Germinal center (tissue), 1 donor: Measurements from ENCODE around the gene ATF4.

Source experiments
- DNase-seq: peaks from one replicate; pipeline ENCODE4 v3.0.0; 2012; ENCODE audit warnings: mixed read lengths, low spot score

The ATF4 gene

DNA sequence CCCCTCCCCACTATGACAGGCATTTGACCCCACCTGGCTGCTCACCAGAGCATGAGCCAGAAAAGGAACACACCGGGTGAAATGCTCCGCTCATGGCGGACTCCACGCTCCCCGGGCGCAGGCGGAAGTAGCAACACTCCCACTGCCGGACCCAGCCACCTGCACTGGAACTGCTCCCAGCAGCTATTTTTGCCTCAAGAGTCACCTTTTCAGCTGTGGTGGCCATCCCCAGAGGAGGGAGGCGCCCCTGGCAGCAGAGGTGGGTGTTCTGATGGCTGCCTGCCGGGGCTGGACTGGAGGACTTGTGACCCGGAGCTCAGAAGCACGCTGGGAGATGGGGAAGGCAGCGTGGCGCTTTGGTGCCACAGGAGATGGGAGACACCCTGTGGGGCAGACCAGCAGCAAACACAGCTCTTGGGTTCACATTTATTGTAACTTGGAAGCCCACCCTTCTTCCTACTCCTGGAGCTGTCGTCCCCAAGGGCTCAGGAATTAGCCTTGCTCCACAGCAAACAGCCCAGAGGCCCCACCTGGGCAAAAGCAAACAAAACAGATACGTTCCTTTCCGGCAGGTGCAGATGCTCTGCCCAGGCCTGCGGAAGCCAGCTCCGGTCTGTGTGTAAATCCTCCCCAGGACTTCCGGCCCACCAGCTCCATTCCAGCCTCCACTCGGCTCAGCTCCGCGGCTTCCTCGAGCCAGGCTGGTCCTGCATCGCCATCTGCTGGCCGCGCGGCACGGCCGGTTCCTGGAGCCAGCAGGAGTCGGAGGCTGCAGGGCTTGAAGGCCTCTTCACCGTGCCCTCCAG lies 8.5 kb downstream of the ATF4 start:
- DNase-seq = peak; percentile 87

DNA sequence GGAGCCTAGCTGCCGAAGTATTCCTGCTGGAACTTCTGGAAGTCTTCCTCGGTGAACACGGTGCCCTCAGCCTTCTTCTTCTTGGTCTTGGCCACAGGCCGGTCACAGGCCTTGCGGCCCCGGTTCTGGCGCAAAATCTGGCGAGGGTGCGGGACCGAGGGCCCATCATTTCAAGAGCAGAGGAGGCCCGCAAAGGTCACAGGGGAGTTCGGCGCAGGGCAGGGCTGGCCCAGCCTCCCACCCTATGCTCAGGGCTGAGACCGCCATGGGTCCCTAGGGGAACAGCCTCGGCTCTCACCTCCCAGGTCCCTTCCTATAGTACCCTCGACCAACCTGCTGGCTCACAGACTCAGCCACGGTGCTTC lies 9.1 kb downstream of the ATF4 start:
- DNase-seq = no peak

DNA sequence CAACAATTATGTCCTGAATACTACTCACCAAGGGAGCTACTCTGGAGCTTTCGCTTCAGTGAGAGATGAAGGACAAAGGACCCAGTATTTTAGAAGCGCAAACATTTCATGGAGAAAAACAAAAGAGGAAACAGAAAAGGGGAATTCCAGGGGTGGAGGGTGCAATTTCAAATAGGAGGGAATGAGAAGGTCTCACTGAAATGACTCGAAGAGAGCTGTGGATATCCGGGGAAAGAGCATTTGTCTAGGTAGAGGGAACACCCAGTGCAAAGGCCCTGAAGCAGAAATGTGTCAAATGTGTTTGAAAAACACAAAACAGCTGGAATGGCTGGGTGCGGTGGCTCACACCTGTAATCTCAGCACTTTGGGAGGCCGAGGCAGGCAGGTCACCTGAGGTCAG lies 9.8 kb downstream of the ATF4 start:
- no peak for DNase-seq

DNA sequence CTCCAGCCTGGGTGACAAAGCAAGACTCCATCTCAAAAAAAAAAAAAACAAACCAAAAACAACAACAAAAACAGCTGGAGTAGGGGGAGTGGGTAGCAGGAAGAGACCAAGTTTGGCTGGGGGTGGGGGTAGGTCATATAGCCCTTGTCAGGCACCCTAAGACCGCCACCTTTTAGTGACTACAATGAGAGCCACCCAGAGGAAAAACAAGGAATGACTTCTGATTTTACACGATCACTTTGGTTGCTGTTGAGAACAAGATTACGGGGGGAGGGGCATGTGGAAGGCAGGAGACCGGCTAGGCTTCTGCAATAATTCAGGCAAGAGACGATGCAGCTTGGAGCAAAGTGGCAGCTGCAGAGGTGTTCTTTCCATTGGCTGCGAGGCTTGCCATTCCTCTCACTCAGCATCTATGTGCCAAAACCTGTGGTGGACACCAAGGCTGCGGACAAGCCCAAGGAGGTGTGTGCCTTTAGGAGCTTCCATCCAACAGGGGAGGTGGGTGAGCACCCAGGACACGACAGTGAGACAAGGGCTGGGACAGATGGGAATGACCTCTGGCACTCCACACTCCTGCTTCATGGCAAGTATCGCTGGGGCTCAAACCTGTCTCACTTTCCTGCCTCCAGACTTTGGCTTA lies 10.4 kb downstream of the ATF4 start:
- peak; percentile 31 for DNase-seq

DNA sequence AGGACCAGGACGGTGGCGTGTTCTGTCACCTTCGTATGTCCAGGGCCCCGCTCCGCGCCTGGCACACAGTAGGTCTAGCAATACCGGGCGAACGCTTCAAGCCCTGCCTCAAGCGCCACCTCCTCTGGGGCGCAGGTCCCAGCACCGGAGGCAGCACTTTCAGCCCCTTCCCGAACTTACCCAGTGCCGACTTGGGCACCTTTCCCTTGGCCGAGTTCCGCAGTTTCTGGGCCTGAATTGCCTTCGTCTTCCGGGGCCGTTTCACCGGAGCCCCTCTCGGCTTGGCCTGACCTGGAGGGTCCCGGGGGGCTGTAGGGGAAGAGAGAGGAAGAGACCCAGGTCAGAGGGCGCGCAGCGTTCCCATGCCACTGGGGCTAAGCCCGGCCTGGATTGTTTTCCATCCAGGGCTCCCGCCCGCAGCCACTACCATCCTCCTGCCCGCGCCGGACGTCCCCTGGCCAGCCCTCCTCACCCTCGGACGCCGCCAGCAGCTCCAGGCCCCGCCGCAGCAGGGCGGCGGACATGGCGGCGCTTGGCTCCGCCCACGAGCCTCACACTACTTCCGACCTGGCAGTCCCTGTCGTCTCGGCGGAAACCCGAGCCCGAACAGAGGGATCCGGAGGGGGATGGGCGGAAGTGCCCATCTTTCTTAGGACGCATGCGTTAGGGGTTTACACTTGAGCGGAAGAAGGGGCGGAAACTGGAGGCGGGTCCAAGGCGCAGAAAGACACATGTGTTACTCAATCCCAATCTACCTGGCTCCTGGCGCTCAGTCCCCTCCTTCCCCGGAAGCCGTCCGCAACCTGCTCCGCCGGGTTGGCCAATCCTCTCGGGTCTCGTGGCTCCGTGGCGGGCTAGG lies 12.1 kb downstream of the ATF4 start, which contains the start of gene RPS19BP1:
TSS of gene RPS19BP1 (minus strand) at position 534 of the 859 bp plus-strand sequence. CDS start at position 524, 10 bp downstream.
- DNase-seq = peak; percentile 96

DNA sequence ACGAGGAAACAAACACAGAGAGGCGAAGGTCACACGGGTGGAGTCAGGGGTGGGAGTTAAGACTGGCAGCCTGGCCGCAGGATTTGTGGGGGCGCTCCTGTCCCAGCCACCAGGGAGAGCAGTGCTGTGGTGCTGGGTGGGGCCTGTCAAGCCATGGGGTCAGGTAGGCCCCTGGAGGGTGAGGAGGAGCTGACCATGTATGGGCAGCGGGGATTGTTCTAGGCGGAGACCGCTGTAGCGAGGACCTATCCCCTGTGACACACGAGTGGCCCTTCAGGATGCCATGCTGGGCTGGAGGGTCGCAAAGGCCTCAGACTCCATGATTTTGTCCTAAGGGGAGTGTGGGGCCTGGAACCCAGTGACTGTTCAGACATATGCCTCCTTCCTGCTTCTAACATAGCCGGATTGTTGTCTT lies 13.7 kb downstream of the ATF4 start:
- no peak for DNase-seq

DNA sequence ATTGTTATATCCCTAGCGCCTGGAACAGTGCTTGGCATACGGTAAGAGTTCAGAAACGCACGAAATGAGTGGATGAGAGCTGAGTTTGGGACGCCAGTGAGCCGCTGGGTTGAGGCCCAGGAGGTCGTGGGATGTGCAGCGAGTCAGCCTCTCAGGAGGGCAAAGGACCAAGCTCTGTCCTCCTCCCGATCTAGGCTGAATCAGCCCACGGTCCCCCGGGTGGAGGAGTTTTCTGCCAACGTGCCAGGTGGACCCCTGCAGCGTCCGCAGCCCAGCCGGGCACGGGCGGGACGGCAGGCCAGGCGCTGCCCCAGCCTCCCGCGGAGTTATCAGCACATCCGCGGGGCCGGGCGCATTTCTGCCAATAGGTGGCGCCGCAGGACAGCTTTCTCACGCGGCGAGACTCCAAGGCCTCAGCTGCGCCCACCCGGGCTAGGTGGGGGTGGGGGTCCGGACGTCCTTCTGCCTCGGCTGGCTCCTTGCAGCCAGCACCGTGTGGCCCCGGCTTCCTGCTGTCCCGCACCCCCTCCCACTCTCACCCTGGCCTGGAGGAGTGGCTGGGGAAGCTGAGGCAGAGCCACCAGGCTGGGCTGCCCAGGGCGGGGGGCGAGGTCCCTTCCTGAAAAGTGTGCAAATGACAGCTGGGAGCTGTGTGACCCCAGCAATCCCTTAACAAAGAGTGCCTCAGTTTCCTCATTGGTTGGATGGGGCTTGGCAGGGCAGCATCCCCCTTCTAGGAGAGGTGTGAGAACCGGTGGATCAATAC lies 14.4 kb downstream of the ATF4 start:
- peak; percentile 77 for DNase-seq

DNA sequence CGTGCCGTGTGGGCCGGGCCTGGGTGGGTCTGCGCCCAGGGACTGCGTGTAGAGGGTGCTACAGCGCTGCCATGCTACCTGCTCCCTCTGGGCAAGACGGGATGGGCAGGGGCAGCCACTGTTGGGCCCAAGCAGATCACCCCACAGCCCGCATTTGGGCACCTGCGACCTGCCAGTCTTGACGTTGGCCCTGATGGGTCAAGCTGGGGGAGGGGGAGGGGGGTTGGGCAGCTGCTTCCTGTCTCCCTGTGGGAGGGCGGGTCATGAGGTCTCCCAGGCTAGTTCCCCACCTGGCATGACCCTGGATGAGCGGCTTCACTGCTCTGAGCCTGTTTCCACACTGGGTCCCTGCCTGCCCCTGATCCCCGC lies 15.0 kb downstream of the ATF4 start:
- DNase-seq = no peak

DNA sequence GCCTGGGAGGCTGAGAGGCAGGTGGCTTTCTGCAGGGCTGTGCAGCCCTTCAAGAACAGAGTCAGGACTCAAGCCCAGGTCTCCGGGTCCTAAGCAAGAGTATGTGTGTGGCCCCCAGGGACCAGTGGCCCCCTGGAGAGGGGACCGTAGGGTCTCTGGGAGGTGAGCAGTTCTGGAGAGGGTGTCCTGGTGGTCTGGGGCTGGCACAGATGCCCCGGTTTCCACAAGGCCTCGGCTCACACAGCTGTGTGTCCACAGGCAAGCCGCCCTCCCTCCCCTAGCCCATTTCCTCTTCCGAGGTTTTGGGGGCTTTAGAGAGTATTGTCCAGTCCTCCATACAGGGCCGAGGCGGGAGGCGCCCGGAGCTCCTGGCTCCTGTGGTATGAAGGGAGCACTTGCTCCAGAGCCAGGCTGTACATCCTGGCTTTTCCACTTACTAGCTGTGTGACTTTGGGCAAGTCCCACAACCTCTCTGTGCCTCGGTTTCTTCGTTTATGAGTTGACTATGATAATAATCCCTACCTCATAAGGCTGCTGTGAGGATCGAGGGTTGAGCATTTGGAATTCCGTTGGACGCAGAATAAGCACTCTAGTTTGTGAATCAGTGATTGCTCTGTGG lies 15.6 kb downstream of the ATF4 start:
- DNase-seq = no peak

DNA sequence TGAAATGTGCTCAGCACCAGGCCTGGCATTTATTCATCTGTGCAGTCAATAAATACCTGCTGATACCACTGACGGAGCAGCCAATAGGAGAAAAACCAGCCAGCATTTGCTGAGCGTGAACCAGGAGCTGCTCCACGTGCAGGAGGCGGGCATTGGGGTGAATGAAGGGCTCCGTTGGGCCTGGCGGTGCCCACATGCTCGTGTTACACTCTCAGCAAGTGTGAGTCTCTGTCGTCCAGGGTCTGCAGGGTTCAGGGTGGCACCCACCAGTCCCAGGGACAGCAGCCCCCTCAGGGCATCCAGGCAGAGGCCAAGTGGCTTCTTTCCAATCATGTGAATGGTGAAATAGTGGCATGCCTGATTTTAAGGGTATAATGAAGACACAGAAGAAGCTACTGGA lies 16.3 kb downstream of the ATF4 start:
- no peak for DNase-seq

DNA sequence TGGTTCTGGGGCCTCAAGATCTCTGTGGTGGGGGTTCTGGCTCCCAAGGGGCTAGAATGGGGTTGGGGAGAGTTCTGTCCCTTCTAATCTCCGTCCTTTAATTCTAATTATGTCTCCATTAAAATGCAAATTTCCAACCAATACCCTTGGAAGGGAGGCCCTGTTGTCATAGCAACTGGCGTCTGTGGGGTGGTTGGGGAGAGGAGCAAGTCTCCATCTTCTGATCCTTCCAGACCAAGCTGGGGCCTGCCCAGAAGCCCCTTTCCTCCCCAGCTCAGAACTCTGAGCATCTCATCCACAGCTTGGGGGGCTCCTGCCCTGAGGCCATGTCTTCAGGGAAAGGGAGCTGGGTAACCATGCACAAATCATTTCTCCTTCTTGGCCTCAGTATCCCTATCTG lies 17.6 kb downstream of the ATF4 start:
- DNase-seq = no peak

DNA sequence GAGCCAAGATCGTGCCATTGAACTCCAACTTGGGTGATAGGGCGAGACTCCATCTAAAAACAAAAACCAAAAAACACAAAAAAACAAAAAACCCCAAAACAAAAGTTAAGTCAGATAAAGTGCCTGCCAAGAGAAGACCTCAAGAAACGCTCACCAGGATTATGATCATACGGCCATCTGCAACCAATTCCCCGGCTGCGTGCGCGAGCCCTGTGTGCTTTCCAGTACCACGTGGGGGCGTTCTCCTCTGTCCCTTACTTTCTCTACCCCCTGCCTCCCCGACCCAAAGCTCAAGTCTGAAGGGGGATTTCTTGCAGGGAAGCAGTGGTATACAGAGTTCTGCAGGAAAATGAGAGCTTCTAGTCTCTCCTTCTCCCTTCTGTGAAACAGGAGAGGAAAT lies 22.7 kb downstream of the ATF4 start:
- no peak for DNase-seq

DNA sequence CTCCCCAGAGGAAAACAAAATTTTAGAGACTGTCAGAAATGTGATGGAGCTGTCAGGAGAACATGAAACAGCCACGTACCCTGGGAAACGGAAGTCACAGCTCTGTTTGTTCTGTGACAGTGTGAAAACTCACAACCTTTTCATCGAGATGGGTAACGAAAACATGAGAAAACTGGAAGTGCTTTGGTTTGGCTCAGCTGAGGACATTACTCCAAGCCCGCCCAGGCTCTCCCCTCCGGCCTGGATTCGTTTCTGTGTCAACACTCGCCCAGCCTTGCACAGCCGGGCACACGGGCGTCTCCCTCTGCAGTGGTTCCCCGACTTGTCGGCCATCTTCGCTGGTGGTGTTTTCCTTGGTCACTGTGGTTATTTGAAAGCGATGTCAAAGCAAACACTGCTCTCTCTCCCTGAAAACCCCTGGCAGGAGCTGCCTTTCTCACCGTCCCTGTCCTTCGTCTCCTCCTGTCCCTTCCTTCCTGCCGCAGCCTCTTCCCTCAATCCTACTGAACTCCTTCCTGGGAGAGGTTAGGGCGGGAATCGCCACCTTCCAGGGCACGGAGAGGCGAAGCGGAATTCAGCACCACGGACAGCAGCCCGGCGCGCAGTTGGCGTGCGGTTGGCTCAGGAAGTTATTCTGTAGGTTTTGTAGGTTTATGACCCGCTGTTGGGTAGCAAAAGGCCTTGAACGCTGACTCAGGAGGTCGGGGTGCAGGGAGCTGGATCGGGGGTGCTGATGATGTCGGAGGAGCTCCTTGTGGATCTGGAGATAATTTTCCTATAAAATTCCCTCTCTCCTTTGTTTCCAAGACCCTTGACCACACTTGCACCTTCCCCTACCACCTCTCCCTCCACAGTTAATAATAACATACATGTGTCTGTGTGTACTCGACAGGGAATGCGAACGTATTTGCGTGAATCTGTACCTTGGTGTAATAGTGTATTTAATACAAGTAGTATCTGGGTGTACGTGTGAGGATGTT lies 25.3 kb downstream of the ATF4 start:
- no peak for DNase-seq

DNA sequence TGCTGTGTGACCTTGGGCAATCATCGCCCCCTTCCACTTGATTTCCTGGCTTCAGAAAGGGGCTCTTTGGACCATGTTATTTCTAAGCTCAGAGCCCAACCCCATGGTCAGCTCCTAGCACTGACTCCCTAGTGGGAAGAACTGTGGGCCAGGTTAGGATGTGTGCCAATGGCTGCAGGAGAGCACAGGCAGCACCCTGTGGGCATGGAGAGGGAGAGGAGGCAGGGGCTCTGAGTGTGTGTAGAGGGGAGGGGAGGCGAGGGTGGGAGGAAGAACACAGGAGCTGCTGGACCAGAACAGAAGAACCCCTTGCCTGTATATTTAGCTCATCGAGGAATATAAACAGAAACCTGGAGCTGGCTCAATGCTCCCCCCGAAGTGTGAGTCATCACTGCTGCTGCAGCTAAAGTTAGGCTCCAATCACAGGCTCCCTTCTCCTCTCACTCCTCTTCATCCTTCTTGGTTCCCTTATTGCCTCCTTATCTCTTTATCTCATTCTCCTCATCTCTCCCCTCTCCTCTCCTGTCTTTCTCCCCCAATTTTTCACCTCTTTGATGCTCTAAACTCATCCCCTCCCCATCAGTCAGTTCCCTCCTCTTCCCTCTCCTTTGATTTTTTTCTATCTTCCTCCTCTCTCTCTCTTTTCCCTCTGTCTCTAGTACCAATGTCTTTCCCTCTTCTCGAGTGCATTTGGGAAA lies 26.7 kb downstream of the ATF4 start:
- no peak for DNase-seq

DNA sequence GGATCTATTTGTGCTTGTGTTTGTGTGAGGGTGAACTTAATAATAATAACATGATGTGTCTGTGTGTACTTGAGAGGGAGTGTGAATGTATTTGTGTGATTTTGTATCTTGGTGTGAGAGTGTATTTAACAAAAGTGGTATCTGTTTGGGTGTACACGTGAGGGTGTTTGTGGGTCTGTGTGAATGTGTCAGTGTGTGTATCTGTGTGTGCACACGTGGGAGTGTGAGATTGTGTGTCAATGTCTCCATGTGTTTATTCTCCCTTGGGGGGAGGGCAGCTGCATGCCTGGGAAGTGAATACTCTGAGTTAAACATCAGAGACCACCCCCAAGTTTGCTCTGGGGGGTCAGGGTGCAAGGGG lies 27.2 kb downstream of the ATF4 start:
- DNase-seq = no peak

DNA sequence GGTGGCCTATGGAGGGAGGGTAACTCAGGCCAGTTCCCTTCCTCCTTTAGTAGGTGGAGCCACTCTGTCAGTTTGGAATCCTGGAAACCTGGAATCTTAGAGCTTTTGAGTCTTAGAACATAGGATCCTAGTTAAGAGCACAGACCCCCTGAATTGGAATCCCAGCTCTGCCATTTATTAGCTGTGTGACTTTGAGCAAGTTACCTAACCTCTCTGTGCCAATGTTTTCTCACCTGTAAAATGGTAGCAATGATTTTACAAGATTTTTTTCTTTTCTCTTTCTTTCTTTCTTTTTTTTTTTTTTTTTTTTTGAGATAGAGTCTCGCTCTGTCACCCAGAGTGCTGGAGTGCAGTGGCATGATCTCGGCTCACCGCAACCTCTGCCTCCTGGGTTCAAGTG lies 33.1 kb downstream of the ATF4 start:
- DNase-seq = no peak

DNA sequence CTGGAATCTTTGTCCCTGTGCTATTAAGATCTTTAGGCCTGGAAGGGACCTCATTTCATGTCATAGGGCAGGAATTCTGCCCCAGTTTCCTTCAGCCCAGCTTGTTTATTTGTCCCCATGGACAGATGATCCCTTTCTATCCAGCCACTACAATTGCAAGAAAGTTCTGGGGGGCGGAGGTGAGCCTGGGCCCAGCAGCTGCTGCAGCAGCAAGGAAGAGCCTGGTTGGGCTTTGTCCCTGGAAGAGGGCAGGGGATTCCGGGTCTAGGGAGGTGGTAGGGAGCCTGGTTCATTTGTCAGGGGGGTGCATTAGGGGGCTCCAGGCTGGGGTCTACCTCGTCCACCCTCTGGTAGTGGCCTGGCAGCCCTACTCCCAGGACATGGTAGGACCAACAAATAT lies 33.8 kb downstream of the ATF4 start:
- no peak for DNase-seq

DNA sequence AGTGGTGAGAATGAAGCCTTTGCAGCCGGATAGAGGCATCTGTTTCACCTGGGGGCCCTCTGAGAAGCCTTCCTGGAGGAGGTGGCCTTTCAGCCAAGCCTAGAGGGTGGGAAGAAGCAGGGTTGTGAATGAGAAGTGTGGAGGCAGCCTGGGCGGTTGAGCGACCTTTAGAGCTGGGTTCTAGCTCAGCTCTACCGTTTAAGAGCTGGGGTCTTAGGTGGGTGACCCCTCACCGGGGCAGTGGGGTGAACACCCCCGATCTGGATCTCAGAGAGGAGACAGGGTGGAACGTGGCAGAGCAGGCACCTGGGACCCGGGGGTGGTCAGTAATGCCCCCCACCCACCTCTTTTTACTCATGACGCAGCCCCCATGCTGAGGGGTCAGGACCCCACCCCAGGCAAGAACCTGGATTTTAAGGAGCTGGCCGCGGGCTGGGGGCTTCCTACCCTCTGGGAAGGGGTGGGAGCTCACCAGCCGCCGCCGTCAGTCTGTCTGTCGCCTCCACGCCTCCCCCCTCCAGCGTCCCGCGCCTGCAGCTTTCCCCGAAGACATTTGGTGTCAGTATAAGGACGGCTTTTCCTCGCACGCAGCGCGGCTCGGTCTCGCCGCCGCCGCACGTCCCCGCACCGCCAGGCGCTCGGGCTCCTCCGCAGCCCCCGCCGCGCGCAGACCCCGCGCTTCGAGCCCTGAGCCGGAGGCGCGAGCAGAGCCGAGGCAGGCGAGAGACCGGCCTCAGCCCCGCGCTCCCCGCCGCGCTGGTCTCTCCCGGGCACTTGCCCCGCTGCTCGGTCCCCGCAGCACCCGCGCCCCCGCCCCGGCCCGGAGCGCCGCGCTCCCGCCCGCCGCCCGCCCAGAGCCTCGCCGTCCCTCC lies 36.8 kb downstream of the ATF4 start:
- DNase-seq = no peak

DNA sequence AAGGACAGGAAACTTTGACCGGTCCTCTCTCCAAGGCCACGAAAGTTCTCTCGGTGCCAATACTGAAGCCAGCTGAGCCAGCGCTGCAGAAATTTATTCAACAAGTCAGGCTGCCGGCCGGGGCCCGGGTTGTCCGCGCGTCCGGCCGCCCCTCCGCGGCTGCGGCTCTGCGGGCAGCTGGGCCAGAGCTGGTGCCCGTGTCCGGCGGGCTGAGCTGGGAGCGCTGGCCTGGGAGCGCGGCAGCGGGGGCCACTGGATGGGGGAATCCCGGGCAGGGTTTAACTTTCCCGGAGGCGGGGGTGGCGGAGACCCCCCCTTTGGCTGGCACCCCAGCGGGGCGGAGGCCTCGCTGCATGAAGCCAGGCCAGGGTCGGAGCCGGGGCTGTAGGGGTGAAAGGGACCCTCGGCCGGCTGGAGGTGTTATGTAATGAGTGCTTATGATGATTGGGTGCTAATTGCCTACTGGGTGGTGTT lies 37.9 kb downstream of the ATF4 start:
- DNase-seq = no peak
